IMR-90 (cell line): ENCODE measurements around the gene CASZ1.

Source experiments
- BHLHE40 ChIP-seq: fragments of 150-350 bp; IDR thresholded peaks from 2 replicates; pipeline ENCODE4 v1.6.1; 2016; ENCODE audit warnings: mild to moderate bottlenecking, low read depth, low read length
- POLR2A ChIP-seq: IDR thresholded peaks from 2 replicates; pipeline ENCODE4 v1.6.1; 2012; ENCODE audit warnings: mild to moderate bottlenecking, low read depth, low read length
- RFX5 ChIP-seq: IDR thresholded peaks from 2 replicates; pipeline ENCODE4 v1.8.0; 2012; ENCODE audit warnings: low read depth, mild to moderate bottlenecking, low read length, moderate library complexity
- TF ChIP-seq, protein P1 (sequence below): conservative IDR thresholded peaks from 2 replicates; pipeline ENCODE4 v1.5.1; 2012; ENCODE audit warnings: mild to moderate bottlenecking, low read depth, low read length, improper control_type of control experiment

DNA sequence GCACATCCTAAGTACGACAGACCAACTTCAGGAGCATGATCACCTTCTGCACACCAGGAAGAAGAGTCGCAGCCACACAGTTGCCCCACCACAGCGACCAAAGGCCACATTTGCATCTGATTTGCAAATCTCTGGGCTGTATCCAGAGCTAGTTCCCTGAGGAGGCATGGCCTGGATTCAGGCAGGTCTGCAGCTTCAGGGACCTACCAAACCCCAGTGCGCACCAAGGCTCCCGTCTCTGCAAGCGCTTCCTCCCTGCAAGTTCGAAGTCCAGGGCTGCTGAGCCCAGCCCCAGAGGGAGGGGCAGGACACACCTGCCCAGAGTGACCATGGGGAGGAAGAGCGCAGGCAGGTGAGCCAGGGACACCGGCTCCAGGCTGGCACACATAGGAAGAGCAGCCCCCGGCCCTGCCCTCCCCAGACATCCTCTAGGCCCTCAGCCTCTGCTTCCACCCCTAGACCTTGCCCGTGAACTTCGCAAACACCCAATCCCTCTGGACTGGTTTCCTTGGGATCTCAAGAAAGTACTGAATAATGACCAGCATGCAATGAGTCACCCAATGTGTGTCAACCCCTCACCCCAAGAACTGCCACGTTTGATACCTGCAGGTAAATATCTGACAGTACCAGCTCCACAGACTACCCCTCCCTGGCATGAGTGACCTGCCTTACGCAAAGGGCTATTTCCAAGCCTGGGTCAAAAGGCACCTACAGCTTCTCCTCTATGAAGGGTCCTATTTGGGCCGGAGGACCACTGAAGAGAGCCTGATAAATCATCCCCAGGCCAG is 36.8 kb downstream of the CASZ1 start:
- TF ChIP-seq, protein P1, sequence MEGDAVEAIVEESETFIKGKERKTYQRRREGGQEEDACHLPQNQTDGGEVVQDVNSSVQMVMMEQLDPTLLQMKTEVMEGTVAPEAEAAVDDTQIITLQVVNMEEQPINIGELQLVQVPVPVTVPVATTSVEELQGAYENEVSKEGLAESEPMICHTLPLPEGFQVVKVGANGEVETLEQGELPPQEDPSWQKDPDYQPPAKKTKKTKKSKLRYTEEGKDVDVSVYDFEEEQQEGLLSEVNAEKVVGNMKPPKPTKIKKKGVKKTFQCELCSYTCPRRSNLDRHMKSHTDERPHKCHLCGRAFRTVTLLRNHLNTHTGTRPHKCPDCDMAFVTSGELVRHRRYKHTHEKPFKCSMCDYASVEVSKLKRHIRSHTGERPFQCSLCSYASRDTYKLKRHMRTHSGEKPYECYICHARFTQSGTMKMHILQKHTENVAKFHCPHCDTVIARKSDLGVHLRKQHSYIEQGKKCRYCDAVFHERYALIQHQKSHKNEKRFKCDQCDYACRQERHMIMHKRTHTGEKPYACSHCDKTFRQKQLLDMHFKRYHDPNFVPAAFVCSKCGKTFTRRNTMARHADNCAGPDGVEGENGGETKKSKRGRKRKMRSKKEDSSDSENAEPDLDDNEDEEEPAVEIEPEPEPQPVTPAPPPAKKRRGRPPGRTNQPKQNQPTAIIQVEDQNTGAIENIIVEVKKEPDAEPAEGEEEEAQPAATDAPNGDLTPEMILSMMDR = no peak
- TF ChIP-seq RFX5 = no peak
- TF ChIP-seq BHLHE40 = no peak
- no peak for TF ChIP-seq POLR2A
